ENCODE measurements around the gene MRGPRG.

The MRGPRG gene

DNA sequence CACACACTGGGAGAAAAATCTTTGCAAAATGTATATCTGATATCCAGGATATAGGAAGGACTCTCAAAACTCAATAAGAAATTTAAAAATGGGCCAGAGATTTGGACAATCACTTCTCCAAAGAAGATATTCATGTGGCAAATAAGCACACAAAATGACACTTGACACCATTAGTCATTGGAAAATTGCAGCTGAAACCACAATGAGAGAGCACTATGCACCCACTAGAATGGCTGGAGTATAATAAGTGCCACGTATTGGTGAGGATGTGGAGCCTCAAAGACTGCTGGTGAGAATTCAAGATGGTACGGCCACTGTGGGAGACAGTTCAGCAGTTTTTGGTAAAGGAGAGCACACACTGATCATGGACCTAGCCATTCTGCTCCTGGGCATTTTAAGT is 40.7 kb downstream of the MRGPRG start:
- no peak for TF ChIP-seq FOXP2 (optimal IDR thresholded peaks at IDR 0.05; ENCODE audit: control extremely low read depth, extremely low read length, insufficient read depth)
- no peak for TF ChIP-seq POLR2AphosphoS5 (IDR thresholded peaks at IDR 0.05; ENCODE audit: borderline replicate concordance, low read depth, low read length)
- DNase-seq (ENCODE audit: low read depth, low spot score), result no peak
- H3K36me3 ChIP-seq (ENCODE audit: insufficient read depth, low read length), result no peaks in the 10 kb centered on the region
- H3K9me3 ChIP-seq (ENCODE audit: low read depth, low read length), result no peaks in the 10 kb centered on the region
- no peak overlapping the region for H3K9ac ChIP-seq (ENCODE audit: insufficient read length)
- H3K27ac ChIP-seq, result no peak overlapping the region
- H3K4me3 ChIP-seq, result no peak overlapping the region

DNA sequence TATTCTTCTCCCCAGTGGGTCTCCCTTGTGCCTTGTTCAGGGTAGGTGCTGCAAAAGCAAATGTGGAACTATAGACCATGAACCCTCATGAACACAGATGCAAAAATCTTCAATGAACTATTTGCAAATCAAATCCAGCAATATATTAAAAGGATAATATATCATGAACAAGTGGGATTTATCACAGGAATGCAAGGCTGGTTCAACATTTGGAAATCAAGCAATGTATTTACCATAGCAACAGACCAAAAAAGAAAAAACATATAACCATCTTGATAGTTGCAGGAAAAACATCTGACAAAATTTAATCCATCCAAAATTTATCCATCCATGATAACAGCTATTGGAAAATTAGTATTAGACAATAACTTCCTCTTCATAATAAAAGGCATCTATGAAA is 42.1 kb downstream of the MRGPRG start:
- no peak for DNase-seq (ENCODE audit: low read depth, low spot score)
- H3K4me3 ChIP-seq, result no peak overlapping the region
- TF ChIP-seq FOXP2 (optimal IDR thresholded peaks at IDR 0.05; ENCODE audit: control extremely low read depth, extremely low read length, insufficient read depth), result no peak
- no peak for TF ChIP-seq EZH2 (IDR thresholded peaks at IDR 0.05)
- H3K9me3 ChIP-seq (ENCODE audit: low read depth, low read length), result no peaks in the 10 kb centered on the region
- no peaks in the 10 kb centered on the region for H3K36me3 ChIP-seq (ENCODE audit: insufficient read depth, low read length)
- H3K9ac ChIP-seq (ENCODE audit: insufficient read length), result no peak overlapping the region
- H3K27ac ChIP-seq, result no peak overlapping the region

DNA sequence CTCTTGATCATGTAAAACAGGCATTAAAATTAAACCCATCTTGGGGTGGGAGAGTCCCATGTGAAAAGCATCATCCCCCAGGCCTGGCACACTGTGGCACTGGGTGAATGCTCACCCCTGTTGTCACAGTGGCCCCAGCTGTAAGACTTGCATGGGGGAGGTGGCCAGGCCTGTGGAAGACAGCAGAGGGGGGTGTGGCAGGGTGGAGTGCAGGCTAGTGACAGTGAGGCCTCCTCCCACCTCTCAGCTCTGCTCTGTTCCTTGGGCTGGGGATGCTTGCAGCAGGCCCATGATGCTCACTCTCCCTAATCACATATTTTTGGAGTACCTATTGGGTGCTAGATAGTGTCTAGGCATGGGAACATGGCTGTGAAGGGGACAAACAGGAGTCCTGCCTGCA is 43.4 kb downstream of the MRGPRG start:
- no peak for DNase-seq (ENCODE audit: low read depth, low spot score)
- Histone ChIP-seq H3K4me3 (no peak overlapping the region), H3K27ac (no peak overlapping the region), H3K9ac (ENCODE audit: insufficient read length) (no peak overlapping the region), H3K36me3 (ENCODE audit: insufficient read depth, low read length) (no peaks in the 10 kb centered on the region), H3K9me3 (ENCODE audit: low read depth, low read length) (no peaks in the 10 kb centered on the region)
- TF ChIP-seq FOXP2 (optimal IDR thresholded peaks at IDR 0.05; ENCODE audit: control extremely low read depth, extremely low read length, insufficient read depth) (no peak), POLR2AphosphoS5 (IDR thresholded peaks at IDR 0.05; ENCODE audit: borderline replicate concordance, low read depth, low read length) (no peak), EZH2 (IDR thresholded peaks at IDR 0.05) (no peak)

DNA sequence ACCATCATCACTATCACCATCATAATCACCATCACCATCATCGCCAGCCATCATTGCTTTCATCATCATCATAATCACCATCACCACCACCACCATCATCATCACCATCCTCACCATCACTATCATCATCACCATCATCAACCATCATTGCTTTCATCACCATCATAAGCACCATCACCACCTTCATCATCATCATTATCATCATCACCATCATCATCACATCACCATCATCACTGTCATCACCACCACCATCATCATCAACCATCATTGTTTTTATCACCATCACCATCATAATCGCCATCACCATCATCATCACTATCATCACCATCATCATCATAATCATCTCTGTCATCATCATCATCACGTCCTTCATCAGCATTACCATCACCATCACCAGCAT is 44.2 kb downstream of the MRGPRG start:
- Histone ChIP-seq H3K4me3 (no peak overlapping the region), H3K9me3 (ENCODE audit: low read depth, low read length) (no peaks in the 10 kb centered on the region), H3K36me3 (ENCODE audit: insufficient read depth, low read length) (no peaks in the 10 kb centered on the region), H3K9ac (ENCODE audit: insufficient read length) (no peak overlapping the region), H3K27ac (no peak overlapping the region)
- no peak for TF ChIP-seq EZH2 (IDR thresholded peaks at IDR 0.05)
- TF ChIP-seq POLR2AphosphoS5 (IDR thresholded peaks at IDR 0.05; ENCODE audit: borderline replicate concordance, low read depth, low read length), result no peak
- no peak for TF ChIP-seq FOXP2 (optimal IDR thresholded peaks at IDR 0.05; ENCODE audit: control extremely low read depth, extremely low read length, insufficient read depth)
- no peak for DNase-seq (ENCODE audit: low read depth, low spot score)

DNA sequence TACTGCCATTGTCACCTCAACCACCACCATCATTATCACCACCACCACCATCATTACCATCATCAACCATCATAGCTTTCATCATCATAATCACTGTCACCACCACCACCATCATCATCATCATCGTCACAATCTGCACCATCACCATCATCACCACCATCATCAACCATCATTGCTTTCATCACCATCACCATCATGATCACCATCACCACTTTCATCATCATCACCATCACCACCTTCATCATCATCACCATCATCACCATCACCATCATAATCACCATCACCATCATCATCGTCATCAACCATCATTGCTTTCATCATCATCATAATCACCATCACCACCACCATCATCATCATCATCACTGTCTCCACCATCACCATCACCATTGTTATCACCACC is 44.8 kb downstream of the MRGPRG start:
- no peak for DNase-seq (ENCODE audit: low read depth, low spot score)
- H3K36me3 ChIP-seq (ENCODE audit: insufficient read depth, low read length), result no peaks in the 10 kb centered on the region
- no peak for TF ChIP-seq EZH2 (IDR thresholded peaks at IDR 0.05)
- TF ChIP-seq POLR2AphosphoS5 (IDR thresholded peaks at IDR 0.05; ENCODE audit: borderline replicate concordance, low read depth, low read length), result no peak
- no peak for TF ChIP-seq FOXP2 (optimal IDR thresholded peaks at IDR 0.05; ENCODE audit: control extremely low read depth, extremely low read length, insufficient read depth)
- no peaks in the 10 kb centered on the region for H3K9me3 ChIP-seq (ENCODE audit: low read depth, low read length)
- no peak overlapping the region for H3K4me3 ChIP-seq
- H3K27ac ChIP-seq, result no peak overlapping the region
- no peak overlapping the region for H3K9ac ChIP-seq (ENCODE audit: insufficient read length)

DNA sequence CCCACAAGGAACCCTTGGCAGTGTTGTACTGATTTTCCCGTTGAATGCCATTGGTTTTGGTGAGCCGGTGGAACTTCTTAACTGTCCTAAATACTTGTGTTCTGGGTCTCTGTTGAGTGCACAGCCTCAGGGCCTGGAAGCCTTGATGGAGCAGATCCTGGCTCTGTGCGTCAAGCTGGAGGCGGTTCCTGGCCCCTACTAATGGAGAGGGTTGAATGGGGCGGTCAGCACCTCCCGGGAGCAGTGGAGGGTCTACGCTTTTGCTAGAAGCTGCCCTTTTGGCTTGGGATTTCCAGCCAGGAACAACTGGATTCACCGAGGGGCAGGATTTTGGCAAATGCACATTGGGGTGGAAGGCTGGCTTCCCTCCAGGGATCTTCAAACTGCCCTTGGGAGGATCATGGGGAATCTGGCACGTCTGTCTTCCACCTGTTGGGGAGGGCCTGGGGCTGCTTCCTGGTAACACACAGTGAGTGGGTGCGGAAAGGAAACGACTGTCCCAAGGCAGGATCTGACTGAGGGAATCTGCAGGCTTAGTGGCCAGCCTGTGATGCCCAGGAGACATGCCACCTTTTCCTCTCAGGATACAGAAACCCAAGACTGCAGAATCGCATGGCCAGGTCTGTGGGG is 46.6 kb downstream of the MRGPRG start:
- no peaks in the 10 kb centered on the region for H3K9me3 ChIP-seq (ENCODE audit: low read depth, low read length)
- H3K9ac ChIP-seq (ENCODE audit: insufficient read length), result no peak overlapping the region
- no peak overlapping the region for H3K27ac ChIP-seq
- no peak for DNase-seq (ENCODE audit: low read depth, low spot score)
- TF ChIP-seq POLR2AphosphoS5 (IDR thresholded peaks at IDR 0.05; ENCODE audit: borderline replicate concordance, low read depth, low read length) (no peak), FOXP2 (optimal IDR thresholded peaks at IDR 0.05; ENCODE audit: control extremely low read depth, extremely low read length, insufficient read depth) (no peak), EZH2 (IDR thresholded peaks at IDR 0.05) (no peak)
- no peak overlapping the region for H3K4me3 ChIP-seq
- H3K36me3 ChIP-seq (ENCODE audit: insufficient read depth, low read length), result no peaks in the 10 kb centered on the region

DNA sequence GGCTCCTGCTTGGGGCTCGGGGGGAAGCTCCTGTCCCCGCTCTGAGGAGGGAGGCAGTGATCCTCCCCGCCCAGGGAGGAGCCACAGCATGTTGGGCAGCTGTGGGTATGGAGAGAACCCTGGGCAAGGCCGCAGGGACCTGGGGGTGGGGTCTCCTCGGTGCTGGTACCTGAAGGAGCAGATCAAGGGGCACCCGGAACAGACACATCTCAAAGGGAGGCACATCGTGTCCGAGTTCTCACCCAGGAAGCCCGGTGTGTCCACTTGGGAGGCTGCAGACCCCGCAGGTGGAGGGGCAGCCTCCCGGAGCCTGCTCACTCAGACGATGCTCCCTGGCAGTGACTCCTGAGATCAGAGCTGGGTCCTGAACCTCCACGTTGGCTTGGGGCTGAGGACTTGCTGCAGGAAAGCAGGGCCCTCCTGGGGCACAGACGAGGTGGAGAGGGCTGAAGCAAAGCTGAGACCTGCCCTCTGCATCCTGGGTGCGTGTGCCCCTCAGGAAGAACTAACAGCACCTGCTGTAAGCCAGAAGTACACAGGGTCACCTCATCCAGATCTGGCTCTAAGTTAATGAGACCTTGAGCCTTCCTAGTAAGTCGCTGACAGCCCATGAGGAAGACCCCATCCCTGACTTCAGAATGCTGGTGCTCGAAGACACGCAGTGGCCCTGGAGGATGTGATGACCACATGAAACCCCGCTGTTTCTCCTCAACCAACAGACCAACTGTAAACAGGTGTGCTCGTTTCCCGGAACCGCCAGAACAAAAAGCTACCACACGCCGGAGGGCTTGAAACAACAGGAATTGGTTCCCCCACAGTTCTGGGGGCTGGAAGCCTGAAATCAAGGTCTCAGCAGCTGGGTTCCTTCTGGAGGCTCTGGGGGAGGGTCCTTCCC is 47.6 kb downstream of the MRGPRG start:
- H3K36me3 ChIP-seq (ENCODE audit: insufficient read depth, low read length), result no peaks in the 10 kb centered on the region
- H3K9me3 ChIP-seq (ENCODE audit: low read depth, low read length), result no peaks in the 10 kb centered on the region
- no peak overlapping the region for H3K4me3 ChIP-seq
- no peak for TF ChIP-seq FOXP2 (optimal IDR thresholded peaks at IDR 0.05; ENCODE audit: control extremely low read depth, extremely low read length, insufficient read depth)
- TF ChIP-seq POLR2AphosphoS5 (IDR thresholded peaks at IDR 0.05; ENCODE audit: borderline replicate concordance, low read depth, low read length), result no peak
- no peak overlapping the region for H3K27ac ChIP-seq
- no peak overlapping the region for H3K9ac ChIP-seq (ENCODE audit: insufficient read length)
- no peak for DNase-seq (ENCODE audit: low read depth, low spot score)

DNA sequence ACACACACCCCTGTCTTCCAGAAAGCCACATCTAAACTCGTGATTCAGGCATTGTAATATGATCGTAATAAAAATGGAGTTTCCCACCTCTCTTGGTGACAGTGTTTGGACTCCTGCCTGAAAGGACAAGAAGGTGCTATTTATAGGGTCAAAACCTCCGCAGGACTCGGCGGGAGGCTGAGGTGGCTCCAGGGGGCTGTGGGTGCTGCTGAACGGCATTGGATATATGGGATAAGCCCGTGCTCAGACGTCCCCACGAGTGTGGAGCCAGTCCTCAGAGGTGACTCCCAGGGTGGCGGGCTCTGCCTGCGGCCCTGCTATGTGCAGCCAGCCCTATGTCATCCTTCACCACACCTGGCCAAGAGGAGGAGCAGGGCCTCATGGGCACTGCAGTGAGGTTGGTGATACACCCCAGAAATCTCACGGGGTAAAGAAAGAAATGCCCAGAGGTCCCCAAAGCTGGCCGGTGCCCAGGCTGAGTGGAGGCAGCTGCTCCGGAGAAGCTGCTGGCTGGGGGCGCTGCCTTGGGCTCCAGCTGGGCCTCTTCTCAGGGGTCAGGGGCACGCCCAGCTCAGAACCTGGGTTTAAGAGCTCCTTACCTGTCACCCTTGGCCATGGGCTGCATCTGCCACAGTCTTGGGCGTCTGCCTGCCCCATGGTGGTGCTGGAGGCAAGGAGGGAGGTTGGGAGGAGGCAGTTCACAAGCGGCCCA is 48.4 kb downstream of the MRGPRG start:
- H3K4me3 ChIP-seq, result no peak overlapping the region
- no peaks in the 10 kb centered on the region for H3K36me3 ChIP-seq (ENCODE audit: insufficient read depth, low read length)
- no peak for DNase-seq (ENCODE audit: low read depth, low spot score)
- H3K27ac ChIP-seq, result no peak overlapping the region
- no peak for TF ChIP-seq EZH2 (IDR thresholded peaks at IDR 0.05)
- TF ChIP-seq FOXP2 (optimal IDR thresholded peaks at IDR 0.05; ENCODE audit: control extremely low read depth, extremely low read length, insufficient read depth), result no peak
- no peak for TF ChIP-seq POLR2AphosphoS5 (IDR thresholded peaks at IDR 0.05; ENCODE audit: borderline replicate concordance, low read depth, low read length)
- no peak overlapping the region for H3K9ac ChIP-seq (ENCODE audit: insufficient read length)
- no peaks in the 10 kb centered on the region for H3K9me3 ChIP-seq (ENCODE audit: low read depth, low read length)

All from SK-N-MC (cell line).